Stimulated activated CD4-positive, alpha-beta T cell treated with anti-CD3 and anti-CD28 coated beads, Interleukin-2, amount 100 ng/mL, for 48 hours (primary cell): ENCODE results near the gene CXCR3.
"Not testable (repeated sequence)": the region's sequence is repeated elsewhere in the genome, so short reads cannot be mapped to it uniquely, and the experiment has no call there.

ENCODE experiments used
- DNase-seq, 2 donors: peaks; one replicate each; pipeline ENCODE4 v3.0.0-alpha.2; 2020

CXCR3 gene

DNA sequence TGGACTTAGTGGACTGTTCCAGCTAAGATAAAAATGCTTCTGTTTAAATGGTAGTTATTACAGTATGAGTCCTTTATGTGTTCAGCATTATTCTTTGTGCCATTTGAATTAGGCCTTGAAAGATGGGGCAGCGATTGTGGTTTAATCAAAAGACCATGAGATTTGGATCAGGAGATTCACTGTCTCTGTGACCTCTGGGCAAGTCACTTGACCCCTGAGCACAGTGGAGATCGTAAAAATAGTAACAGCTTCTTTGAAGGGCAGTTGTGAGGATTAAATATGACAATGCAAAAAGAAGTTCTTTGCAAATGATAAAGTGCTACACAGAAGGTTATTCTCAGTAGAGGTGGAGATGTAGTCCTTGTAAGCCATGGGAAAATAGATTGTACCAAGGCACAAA lies 10.8 kb downstream of the CXCR3 start:
- no peak for DNase-seq

DNA sequence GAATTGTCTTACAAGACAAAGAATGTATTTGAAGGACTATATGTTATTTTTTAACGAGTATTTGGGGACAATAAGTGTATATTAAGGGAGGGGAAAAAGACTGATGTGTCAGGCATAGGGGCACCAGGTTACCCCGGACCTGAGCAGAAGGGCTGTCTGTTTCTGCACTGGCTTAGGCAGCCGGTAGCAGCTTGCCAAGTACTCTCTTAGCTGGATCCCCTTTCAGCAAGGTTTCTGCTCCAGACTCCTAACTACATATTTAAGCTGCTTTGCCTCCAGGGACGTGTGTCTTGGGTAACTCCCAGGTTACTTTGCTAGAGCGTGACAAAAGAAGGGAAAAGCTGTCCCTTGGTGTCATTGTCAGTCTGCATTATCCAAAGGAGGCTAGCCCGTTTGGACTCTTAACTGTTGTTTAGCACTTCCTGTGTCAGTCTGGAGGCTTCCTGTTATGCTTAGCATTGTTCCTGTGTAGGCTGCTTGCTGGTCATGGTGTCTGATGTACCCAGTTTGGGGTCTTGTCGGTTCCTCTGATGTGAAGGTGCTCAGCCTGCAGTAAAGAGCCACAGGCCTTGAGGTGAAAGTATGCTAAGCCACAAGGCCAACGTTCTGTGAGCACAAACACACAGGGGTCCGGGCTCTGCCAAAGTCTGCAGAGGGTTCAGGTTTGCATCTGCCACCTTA lies 11.6 kb downstream of the CXCR3 start:
- DNase-seq = no peak

DNA sequence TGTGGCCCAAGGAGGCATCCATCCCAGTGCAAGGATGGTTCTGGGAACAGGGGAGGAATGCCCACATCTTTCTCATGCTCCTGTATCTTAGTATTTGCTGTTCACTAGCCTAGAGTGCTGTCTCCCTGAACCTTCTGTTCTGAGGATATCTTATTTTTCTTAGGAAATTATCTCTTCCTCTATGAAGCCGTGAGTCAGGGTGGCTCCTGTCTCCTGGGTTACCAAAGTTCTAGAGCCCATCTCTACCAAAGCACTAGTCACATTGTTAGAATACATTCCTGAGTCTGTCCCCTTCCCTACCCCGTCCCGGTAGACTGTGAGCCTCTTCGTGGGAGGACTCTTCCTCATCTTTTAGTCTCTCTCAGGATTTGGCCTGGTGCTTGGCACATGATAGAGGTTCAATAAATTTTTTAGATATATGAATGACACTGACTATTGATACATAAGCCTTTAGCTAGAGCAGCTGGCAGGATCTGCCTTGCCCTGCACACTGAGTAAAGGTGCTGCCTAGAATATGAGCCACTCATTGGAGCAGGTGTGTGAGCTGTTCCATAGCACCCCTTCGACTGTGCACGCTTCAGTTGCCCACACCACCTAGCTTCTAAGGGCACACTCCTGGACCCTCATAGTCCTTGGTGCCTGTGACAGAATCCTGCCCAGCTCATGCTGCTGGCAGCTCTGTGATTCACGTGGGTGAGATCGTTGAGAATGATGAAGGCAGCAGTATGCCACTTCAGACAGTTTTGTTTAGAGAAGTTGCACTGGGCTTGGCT lies 13.3 kb downstream of the CXCR3 start:
- DNase-seq = no peak

GRCh38 chrX:71604141-71604540 lies 14.2 kb downstream of the CXCR3 start:
- DNase-seq = no peak

DNA sequence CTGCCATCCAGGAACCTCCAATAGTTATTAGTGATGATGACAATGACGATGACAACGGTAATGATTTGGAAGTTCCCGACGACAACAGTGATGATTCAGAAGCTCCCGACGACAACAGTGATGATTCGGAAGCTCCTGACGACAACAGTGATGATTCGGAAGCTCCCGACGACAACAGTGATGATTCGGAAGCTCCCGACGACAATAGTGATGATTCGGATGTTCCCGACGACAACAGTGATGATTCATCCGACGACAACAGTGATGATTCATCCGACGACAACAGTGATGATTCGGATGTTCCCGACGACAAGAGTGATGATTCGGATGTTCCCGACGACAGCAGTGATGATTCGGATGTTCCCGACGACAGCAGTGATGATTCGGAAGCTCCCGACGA lies 14.7 kb downstream of the CXCR3 start:
- DNase-seq = no peak

GRCh38 chrX:71599965-71600364 lies 18.3 kb downstream of the CXCR3 start:
- no peak for DNase-seq

GRCh38 chrX:71593210-71593609 lies 25.1 kb downstream of the CXCR3 start:
- not testable (repeated sequence) for DNase-seq

- no peak for DNase-seq
These were observed 31.4 kb downstream of the CXCR3 start for GRCh38 chrX:71586929-71587328.

DNA sequence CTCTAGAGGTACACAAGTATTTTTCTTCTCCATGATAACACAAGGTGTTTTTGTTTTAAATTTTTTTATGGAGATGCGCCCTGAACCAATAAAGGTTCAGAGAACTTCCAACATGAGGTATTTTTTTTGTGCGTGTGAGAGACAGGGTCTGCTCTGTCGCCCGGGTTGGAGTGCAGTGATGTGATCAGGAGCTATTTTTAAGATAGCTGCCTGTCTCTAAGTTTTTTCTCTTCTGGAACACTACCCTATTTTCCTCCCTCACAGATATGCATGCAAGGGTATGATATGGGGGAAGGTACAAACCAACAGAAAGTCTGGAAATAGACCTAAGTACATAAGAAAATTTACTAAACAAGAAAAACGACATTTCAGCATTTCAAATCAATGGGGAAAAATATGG lies 37.1 kb downstream of the CXCR3 start:
- DNase-seq = no peak

- no peak for DNase-seq
These were observed 38.3 kb downstream of the CXCR3 start for GRCh38 chrX:71579990-71580380.

- no peak for DNase-seq
These were observed 38.9 kb downstream of the CXCR3 start for GRCh38 chrX:71579136-71579989.

GRCh38 chrX:71578253-71579135 lies 39.8 kb downstream of the CXCR3 start, which contains the start of gene GCNA:
Gene GCNA, plus strand, starts transcription at chrX:71578437. Its CDS starts 2,385 bp downstream, at chrX:71580822.
- DNase-seq = no peak

GRCh38 chrX:71577682-71578081 lies 40.6 kb downstream of the CXCR3 start:
- no peak for DNase-seq

- no peak for DNase-seq
These were observed 44.7 kb downstream of the CXCR3 start for GRCh38 chrX:71573590-71573989.

DNA sequence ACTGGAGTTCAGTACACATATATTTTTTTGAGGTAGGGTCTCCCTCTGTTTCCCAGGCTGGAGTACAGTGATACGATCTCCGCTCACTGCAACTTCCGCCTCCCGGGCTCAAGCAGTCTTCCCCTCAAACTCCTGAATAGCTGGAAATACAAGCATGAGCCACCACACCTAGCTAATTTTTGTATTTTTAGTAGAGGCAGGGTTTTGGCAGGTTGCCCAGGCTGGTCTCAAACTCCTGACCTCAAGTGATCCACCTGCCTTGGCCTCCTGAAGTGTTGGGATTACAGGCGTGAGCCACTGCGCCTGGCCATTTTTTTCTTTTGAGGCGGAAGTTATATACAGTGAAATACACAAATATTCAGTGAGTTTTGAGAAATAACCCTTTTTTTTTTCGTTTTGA lies 46.9 kb downstream of the CXCR3 start:
- DNase-seq = not testable (repeated sequence)
